Measurements from ENCODE around the gene GPR35.

DNA sequence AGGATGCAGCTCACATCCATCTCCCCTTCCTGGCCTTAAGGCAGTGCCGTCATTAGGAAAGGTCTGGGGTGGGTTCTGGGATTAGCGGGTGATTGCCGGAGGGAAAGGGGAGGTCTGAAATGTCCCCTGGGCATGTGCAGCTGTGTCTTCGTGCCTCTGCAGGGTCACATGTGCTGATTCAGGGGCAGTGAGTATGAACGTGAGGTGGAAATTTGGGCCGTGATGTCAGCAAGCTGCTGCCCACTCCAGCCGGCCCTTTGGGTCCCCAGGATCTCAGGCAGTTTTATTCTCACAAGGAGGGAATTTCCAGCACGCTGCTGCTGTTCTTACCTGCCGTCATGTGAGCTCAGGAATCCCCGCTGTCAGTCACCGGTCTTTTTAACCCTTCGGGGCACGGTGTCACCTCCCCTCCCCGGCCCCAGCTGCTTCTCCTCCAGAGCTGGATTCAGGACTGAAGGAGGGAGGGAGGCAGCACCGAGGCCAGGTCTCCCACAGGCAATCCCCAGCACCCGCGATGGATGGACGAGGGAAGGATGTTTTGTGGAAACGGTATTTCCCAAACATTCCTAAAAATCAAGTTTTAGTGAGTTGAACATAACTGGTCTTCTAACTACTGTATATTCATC is 23.5 kb downstream of the GPR35 start:
- no peak for TF ChIP-seq POLR2AphosphoS5 (IDR thresholded peaks at IDR 0.05; ENCODE audit: low read depth, low read length)
- TF ChIP-seq SPI1 (IDR thresholded peaks at IDR 0.05; ENCODE audit: low read depth, low read length) = no peak
- no peak for TF ChIP-seq POLR2A (IDR thresholded peaks at IDR 0.05; ENCODE audit: low read depth, low read length)
- no peak for TF ChIP-seq TAF1 (IDR thresholded peaks at IDR 0.05; ENCODE audit: low read depth, low read length)
- TF ChIP-seq PAX5 (IDR thresholded peaks at IDR 0.05; ENCODE audit: insufficient read depth, low read length, severe bottlenecking) = no peak
